GM21447 (cell line): ENCODE results near the gene DSTN.

Experiments used
- ATAC-seq: cut with Tn5 transposase; IDR thresholded peaks from one replicate; pipeline ENCODE4 v1.9.1; 2021; ENCODE audit not compliant: unreplicated experiment

DSTN gene

DNA sequence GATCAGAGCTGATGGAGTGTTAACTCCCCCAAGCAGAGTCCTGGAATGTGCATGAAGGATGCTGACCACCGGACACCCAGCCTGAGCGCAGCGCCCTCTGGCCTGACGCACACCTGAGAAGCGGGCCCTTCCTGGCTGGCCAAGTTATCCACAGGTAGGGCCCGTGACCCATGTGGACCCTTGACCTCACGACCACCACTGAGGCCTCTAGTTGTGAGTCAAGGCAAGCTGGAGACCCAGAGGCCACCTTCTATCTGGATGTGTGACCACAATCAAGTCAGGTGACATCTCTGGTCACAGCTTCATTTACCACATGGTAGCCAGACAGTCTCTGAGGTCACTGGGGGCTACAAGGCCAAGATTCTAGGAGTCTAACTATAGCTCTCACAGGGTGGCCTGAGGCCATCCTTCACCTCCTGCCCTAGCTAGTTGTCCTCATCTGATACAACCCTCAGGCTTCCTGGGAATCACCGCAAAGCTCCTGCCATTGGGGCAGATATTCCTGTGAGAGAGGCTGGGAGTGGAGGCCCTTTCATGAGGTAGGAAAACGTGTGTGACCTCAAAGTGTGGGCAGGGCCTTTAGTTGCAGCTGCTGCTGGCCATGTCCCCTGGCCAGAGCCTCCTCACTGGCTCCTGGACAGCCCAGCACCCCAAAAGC is 53.1 kb downstream of the DSTN start:
- ATAC-seq: no peak

GRCh38 chr20:17624070-17624469 is 54.2 kb downstream of the DSTN start:
- no peak for ATAC-seq

DNA sequence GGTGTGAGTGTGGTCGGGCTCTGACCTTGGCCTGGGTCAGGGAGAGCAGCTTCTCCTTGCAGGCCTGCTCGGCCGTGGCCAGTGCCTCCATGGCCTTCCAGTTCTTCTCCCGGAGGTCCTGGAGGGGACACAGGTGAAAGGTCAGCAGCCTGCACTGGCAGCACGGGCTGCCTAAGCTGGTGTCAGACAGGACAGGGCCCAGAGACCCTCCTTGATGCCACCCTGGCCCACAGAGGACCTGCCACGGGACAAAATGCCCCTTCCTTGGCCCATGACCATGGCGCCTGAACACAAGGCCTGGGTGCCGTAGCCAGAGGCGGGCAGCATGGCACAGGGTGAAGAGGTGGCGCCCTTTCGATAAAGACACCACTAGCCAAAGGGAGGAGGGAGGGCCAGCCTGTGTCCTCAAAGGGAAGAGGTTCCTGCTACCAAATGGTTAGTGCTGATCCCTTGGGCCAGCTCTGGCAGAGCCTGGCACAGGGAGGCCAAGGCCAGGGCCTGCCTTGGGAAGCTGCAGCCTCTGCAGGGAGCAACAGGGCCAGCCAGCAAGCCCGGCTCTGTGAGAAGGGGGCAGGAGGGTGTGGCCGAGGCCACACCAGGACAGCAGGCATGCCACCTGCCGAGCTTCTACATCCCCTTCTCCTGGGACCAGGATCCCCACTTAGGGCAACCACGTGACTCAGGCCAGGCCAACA is 54.8 kb downstream of the DSTN start:
- ATAC-seq: no peak

DNA sequence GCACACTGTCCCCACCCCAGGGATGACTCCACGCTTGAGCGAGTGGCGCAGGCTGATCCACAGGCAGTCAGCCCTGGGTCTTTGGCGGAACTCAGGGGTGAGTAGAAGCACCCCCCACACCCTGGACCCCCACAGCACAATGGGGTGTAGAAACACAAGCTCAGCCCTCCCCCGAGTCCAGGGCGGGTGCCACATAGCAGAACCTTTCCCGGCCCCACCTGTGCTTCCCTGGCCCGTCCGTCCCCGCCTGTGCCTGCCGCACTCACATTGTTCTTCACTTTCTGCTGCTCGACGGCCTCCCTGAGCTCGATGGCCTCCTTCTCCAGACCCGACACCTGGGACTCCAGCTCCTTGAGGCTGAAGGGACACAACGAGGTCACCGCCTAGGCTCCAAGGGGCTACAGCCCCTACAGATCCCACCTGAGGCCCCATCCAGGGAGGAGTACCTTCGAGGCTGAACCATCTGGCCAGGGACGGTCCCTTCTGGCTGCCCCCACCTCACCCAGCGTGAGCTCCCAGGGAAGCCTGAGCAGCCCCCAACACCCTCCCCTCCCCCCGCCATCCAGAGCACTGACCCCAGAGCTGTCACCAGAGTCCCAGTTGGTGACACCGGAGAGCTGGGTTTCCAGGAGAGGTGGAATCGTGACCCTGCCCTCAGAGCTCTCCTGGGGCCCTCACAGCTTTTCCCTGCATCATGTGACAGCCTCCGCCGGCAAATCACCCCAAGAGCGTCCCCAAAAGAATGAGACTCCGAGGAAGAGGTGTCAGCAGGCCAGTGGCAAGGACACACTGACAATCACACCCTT is 55.6 kb downstream of the DSTN start:
- no peak for ATAC-seq

GRCh38 chr20:17626217-17627007 is 56.5 kb downstream of the DSTN start:
- no peak for ATAC-seq

- ATAC-seq: no peak
These were observed 57.5 kb downstream of the DSTN start for GRCh38 chr20:17627101-17627955.

GRCh38 chr20:17628101-17628841 is 58.4 kb downstream of the DSTN start:
- no peak for ATAC-seq

DNA sequence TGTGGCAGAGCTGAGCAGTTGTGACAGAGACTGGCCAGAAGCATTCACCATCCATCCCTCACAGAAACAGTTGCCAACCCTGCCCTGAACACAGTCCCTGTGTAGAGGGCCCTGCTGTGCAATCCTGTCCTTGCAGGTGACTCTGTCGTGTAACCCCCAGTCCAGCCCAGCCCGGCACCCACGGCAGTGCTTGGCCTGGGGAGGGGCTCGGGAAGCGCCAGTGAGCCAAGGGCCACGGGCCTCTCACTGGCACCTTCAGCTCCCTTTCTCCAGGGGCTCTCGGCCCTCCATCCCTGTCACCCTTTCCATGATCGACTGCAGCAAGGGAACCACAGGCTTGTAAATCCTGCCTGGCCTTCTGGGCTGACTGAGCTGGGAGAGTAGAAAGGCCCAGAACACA is 59.1 kb downstream of the DSTN start:
- ATAC-seq: no peak

DNA sequence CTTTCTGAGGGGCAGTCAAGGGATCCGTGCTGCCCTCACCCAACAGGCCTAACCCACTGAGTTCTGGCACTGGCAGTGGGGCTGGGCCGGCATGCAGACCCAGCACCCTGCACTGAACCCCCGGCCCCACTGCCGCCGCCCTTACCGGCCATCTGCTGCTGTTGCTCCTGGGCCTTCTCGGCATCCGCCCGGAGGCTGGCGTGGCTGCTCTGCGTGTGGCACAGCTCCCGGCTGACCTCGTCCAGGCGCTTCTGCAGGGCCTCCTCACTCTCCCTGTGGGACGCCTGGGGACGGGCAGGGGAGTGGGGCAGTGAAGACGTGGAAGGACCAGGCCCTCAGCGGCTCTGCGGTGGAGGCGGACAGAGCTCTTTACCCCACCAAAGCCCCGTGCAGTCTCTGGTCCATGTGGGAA is 59.8 kb downstream of the DSTN start:
- ATAC-seq: no peak

DNA sequence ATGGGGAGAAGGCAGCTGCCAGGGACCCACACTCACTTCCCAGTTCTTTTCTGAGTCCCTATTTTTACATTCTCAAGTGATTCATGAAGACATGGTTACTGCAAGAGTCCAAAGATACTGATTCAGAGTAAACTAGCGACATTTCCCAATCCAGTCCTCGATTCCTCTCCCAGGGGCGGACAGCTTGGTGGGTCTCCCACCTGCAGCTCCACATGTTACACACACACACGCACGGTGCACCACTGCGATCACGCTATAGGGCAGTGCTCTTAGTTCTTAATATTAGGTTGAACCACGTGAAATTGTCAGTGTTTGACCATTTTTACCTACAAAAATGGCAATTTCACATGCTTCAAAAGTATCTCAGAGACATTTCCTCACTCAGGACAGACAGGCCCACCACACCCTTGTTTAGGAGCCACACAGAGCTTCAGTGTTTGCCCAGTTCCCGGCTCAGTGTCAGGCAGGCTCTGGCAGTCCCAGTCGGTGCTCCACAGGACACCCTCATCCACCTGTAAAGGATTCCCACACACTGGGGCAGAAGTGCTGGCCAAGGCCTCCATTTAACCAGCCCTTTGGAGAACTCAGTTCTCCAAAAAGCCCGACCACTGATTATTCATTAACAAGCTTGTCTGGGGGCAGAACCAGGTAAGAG is 60.4 kb downstream of the DSTN start:
- ATAC-seq: no peak

DNA sequence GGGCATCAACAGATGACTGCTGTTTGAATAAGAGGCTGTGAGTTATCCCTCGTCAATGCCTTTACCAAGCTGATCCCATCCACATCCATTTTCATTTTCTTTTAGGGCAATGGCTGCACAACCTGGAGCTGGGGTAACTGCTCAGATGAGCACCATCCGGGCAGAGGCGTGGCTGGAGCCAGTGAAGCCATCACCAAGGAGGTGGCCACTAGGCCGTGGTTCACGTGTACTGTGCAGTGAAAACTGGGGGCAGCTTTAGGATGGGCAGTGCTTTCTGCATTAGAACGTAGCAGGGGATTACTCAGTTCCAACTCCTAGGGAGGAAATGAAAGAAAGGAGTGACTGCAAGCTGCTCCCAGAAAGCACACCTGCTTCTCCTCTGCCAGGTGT is 60.9 kb downstream of the DSTN start:
- ATAC-seq: no peak

GRCh38 chr20:17631576-17632319 is 61.9 kb downstream of the DSTN start:
- no peak for ATAC-seq

GRCh38 chr20:17633221-17633849 is 63.5 kb downstream of the DSTN start:
- no peak for ATAC-seq

GRCh38 chr20:17633850-17634500 is 64.1 kb downstream of the DSTN start:
- ATAC-seq: no peak

- no peak for ATAC-seq
These were observed 64.9 kb downstream of the DSTN start for GRCh38 chr20:17634661-17635331.

DNA sequence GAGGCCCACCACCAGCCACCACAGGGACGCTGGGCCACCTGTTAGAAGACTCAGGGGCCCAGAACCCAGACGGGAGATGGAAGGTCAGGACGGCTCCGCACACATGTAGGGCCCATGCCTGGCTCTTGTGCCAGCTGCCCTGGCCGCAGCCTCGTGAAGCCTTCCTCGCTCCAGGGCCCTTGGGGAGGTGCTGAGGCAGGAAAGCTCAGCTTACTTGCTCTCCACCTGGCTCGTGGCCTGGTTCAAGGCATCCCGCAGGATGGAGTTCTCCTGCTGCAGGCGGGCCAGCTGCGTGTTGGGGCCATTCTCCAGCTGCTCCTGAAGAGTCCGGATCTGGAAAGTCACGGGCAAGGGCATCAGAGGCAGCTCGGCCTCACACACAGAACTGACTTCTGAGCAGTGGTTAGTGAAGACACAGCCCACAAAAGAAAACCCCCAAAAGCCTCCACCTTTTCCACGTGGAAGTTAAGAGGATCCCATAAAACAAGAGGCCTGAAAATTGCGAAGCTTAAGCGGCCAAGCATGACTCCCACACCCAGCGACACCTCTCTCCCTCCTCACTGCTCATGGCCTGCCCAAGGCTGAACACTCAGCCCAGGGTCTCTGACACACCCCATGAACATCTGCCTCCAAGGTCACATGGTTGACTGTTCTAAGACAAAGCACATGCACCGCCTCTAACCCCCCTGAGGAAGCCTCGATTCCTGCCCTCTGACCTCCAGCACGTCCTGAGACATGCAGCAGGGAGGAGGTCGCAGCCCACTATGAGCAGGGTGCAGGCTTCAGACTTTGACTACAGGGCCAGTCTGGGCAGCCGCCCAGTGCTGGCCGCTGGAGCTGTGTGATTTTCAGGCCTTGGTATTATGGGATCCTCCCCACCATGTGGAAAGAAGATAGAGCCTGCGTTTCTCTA is 65.7 kb downstream of the DSTN start:
- ATAC-seq: no peak
